SK-N-SH (cell line): ENCODE measurements around the gene POLE3. TPM values are rescaled to one million over a fixed set of nuclear protein-coding genes. Genes with fewer than 3 reads are reported as not detected.

Experiments used
- CTCF ChIA-PET: fragments of 300-600, 350-600 bp; formaldehyde crosslinking; extraction: SDS; loops from one replicate; lab custom pipeline; 2021; lab: Yijun Ruan, JAX
- POLR2A ChIA-PET: fragments of 350-600 bp; sonication (Branson Sonifier 250); formaldehyde crosslinking; extraction: SDS; loops from one replicate; lab custom pipeline; 2020; ENCODE audit warnings: antibody characterized with exemption, inconsistent platforms; lab: Yijun Ruan, JAX
- DNase-seq: peaks from one replicate; pipeline ENCODE4 v3.0.0; 2012
- H2AFZ ChIP-seq: fragments of 200-600 bp; sonication (generic); 2 replicates; pipeline ENCODE4 v1.8.1; 2016; ENCODE audit warnings: antibody characterized with exemption, mild to moderate bottlenecking, low read depth
- H3F3A ChIP-seq: fragments of 200-600 bp; sonication (generic); replicated peaks from 2 replicates; pipeline ENCODE3; 2016; ENCODE audit warnings: antibody characterized with exemption, mild to moderate bottlenecking; ENCODE audit not compliant: insufficient read depth
- H3K27ac ChIP-seq, 2 experiments: fragments of 200-500 bp in 1 of 2; fragments of 200-600 bp in 1 of 2; sonication (Bioruptor generic) in 1 of 2; sonication (generic), shearing (Covaris generic) in 1 of 2; 2 replicates each; pipeline versions ENCODE4 v1.5.1 to v1.6.1; 2014 to 2016; ENCODE audit warnings: low read depth in 2 of 2, inconsistent platforms in 1 of 2, low read length in 1 of 2, mild to moderate bottlenecking in 1 of 2, mixed read lengths in 1 of 2
- H3K27me3 ChIP-seq: fragments of 200-600 bp; sonication (generic), shearing (Covaris generic); 2 replicates; pipeline ENCODE4 v1.6.1; 2016; ENCODE audit warnings: mixed run types; ENCODE audit not compliant: insufficient read depth
- H3K36me3 ChIP-seq, 2 experiments: fragments of 200-500 bp in 1 of 2; fragments of 200-600 bp in 1 of 2; sonication (Bioruptor generic) in 1 of 2; sonication (generic) in 1 of 2; replicated peaks in 1 of 2; 2 replicates each; pipeline versions ENCODE3 to v1.5.1; 2014 to 2016; ENCODE audit warnings: low read length in 1 of 2, mild to moderate bottlenecking in 1 of 2; ENCODE audit not compliant: insufficient read depth in 2 of 2, control insufficient read depth in 1 of 2
- H3K4me1 ChIP-seq, 2 experiments: fragments of 200-500 bp in 1 of 2; fragments of 200-600 bp in 1 of 2; sonication (Bioruptor generic) in 1 of 2; sonication (generic), shearing (Covaris generic) in 1 of 2; 2 replicates each; pipeline versions ENCODE4 v1.5.1 to v1.6.1; 2014 to 2016; ENCODE audit warnings: low read depth in 1 of 2, low read length in 1 of 2, mixed run types in 1 of 2; ENCODE audit not compliant: insufficient read depth in 2 of 2, control insufficient read depth in 1 of 2
- H3K4me2 ChIP-seq: fragments of 200-600 bp; sonication (generic), shearing (Covaris generic); 2 replicates; pipeline ENCODE4 v1.6.1; 2017; ENCODE audit warnings: mixed run types
- H3K4me3 ChIP-seq, 2 experiments: fragments of 200-500 bp in 1 of 2; fragments of 200-600 bp in 1 of 2; sonication (Bioruptor generic) in 1 of 2; sonication (generic), shearing (Covaris generic) in 1 of 2; 2 replicates each; pipeline versions ENCODE4 v1.5.1 to v1.8.1; 2014 to 2016; ENCODE audit warnings: low read depth in 2 of 2, inconsistent platforms in 1 of 2, low read length in 1 of 2, mild to moderate bottlenecking in 1 of 2, mixed read lengths in 1 of 2, moderate library complexity in 1 of 2
- H3K79me2 ChIP-seq: fragments of 200-600 bp; sonication (generic); 2 replicates; pipeline ENCODE4 v1.8.1; 2017; ENCODE audit warnings: mild to moderate bottlenecking; ENCODE audit not compliant: insufficient read depth
- H3K9ac ChIP-seq: fragments of 200-600 bp; sonication (generic); 2 replicates; pipeline ENCODE4 v1.6.1; 2017; ENCODE audit warnings: mixed run types
- H3K9me2 ChIP-seq: fragments of 200-600 bp; sonication (generic); 2 replicates; pipeline ENCODE4 v1.6.1; 2017; ENCODE audit warnings: mixed run types
- H3K9me3 ChIP-seq: fragments of 200-600 bp; sonication (generic); 2 replicates; pipeline ENCODE4 v1.6.1; 2017; ENCODE audit warnings: mixed run types, mild to moderate bottlenecking, moderate library complexity
- H4K20me1 ChIP-seq: fragments of 200-600 bp; sonication (generic); 2 replicates; pipeline ENCODE4 v1.6.1; 2017; ENCODE audit warnings: mild to moderate bottlenecking, mixed run types; ENCODE audit not compliant: insufficient read depth
- CTCF ChIP-seq: fragments of 200-600 bp; sonication (generic); IDR thresholded peaks from 2 replicates; pipeline ENCODE4 v1.6.1; 2017; ENCODE audit warnings: antibody characterized with exemption, mild to moderate bottlenecking, moderate library complexity
- ELF1 ChIP-seq: IDR thresholded peaks from 2 replicates; pipeline ENCODE4 v1.4.0; 2012
- EP300 ChIP-seq, 2 experiments: IDR thresholded peaks; 2 replicates each; pipeline versions ENCODE4 v1.4.0 to v1.6.1; 2012; ENCODE audit warnings: borderline replicate concordance in 1 of 2, low read depth in 1 of 2, low read length in 1 of 2
- EZH2phosphoT487 ChIP-seq: fragments of 200-600 bp; sonication (generic); IDR thresholded peaks from 2 replicates; pipeline ENCODE4 v1.6.1; 2017; ENCODE audit warnings: low read depth, mixed run types, mild to moderate bottlenecking, antibody characterized with exemption, moderate library complexity, borderline replicate concordance
- FOSL2 ChIP-seq: IDR thresholded peaks from 2 replicates; pipeline ENCODE4 v1.4.0; 2012; ENCODE audit warnings: low read depth, mild to moderate bottlenecking, moderate library complexity, borderline replicate concordance
- MXI1 ChIP-seq: IDR thresholded peaks from 2 replicates; pipeline ENCODE4 v1.6.1; 2012; ENCODE audit warnings: mild to moderate bottlenecking, low read depth, low read length, improper control_type of control experiment
- NFIC ChIP-seq: IDR thresholded peaks from 2 replicates; pipeline ENCODE4 v1.4.0; 2012; ENCODE audit warnings: borderline replicate concordance
- NRF1 ChIP-seq: IDR thresholded peaks from 2 replicates; pipeline ENCODE4 v1.6.1; 2012; ENCODE audit warnings: low read depth, mild to moderate bottlenecking, low read length
- RAD21 ChIP-seq: IDR thresholded peaks from 2 replicates; pipeline ENCODE4 v1.6.1; 2012; ENCODE audit warnings: mild to moderate bottlenecking, low read length
- RFX5 ChIP-seq: IDR thresholded peaks from 2 replicates; pipeline ENCODE4 v1.6.1; 2012; ENCODE audit warnings: mild to moderate bottlenecking, improper control_type of control experiment, low read length
- SMC3 ChIP-seq: IDR thresholded peaks from 2 replicates; pipeline ENCODE4 v1.6.1; 2012; ENCODE audit warnings: low read depth, low read length, improper control_type of control experiment
- TAF1 ChIP-seq: IDR thresholded peaks from 2 replicates; pipeline ENCODE4 v1.6.1; 2012; ENCODE audit warnings: low read depth, mild to moderate bottlenecking, low read length, moderate library complexity, borderline replicate concordance
- USF2 ChIP-seq: fragments of 150-350 bp; IDR thresholded peaks from 2 replicates; pipeline ENCODE4 v1.6.1; 2017; ENCODE audit warnings: antibody characterized with exemption, low read length, low read depth, borderline replicate concordance
- ZBTB33 ChIP-seq: IDR thresholded peaks from 2 replicates; pipeline ENCODE4 v1.4.0; 2012; ENCODE audit warnings: low read depth, borderline replicate concordance
- WGBS: methylation state at CpG from one replicate; pipeline ENCODE4 v1.1.6; 2017; ENCODE audit warnings: low lambda C conversion rate; 5-methylcytosine and 5-hydroxymethylcytosine counted together
- polyA plus RNA-seq, 3 experiments: library from polyadenylated mRNA; depleted of rRNA; stranded (reverse); fragments of >200 nt; gene quantifications; 2 replicates each; pipeline ENCODE4 v1.2.3, GENCODE V29; 2012

The POLE3 gene
- polyA plus RNA-seq, 1 of the 3 experiments (the other 2 are of a cell fraction): 40.1 TPM

GRCh38 chr9:113372059-113372458, 38.4 kb downstream of the POLE3 start (continued):
- TF ChIP-seq FOSL2: no peak
- no peak for TF ChIP-seq MXI1

- H2AFZ ChIP-seq: no peak overlapping the region
- 84% methylated on average over 7 of the region's 8 CpGs for WGBS
- no peaks in the 10 kb centered on the region for H3F3A ChIP-seq
- no peaks in the 10 kb centered on the region for H3K27me3 ChIP-seq
- H3K9me3 ChIP-seq: no peaks in the 10 kb centered on the region
- H3K79me2 ChIP-seq: no peaks in the 10 kb centered on the region
- TF ChIP-seq ZBTB33 (no peak), NFIC (no peak), USF2 (no peak), TAF1 (no peak), EP300 (IDR thresholded peaks at IDR 0.05; ENCODE audit: borderline replicate concordance in 1 of 2, low read depth in 1 of 2, low read length in 1 of 2) (no peak), ELF1 (no peak), EZH2phosphoT487 (no peak), NRF1 (no peak), RAD21 (no peak), RFX5 (no peak), FOSL2 (no peak), SMC3 (no peak), CTCF (no peak)
- TF ChIP-seq, all 33 proteins: peak for 0
- peaks cover 0 to 14% of the 10 kb centered on the region in 2 experiments for H3K36me3 ChIP-seq
- H4K20me1 ChIP-seq: no peaks in the 10 kb centered on the region
- DNase-seq: no peak
- no peak overlapping the region for H3K9ac ChIP-seq
- H3K4me3 ChIP-seq: no peak overlapping the region
- H3K4me1 ChIP-seq: peaks cover 0 to 2% of the 10 kb centered on the region in 2 experiments; a peak in 1 of 4 replicates
- no peaks in the 10 kb centered on the region for H3K9me2 ChIP-seq
- CTCF ChIA-PET: interaction anchor here (0.9 kb wide), 1 partner anchor 30 kb away, joined by 5 read pairs; the partner anchor contains the start of gene ALAD
- no peak overlapping the region for H3K4me2 ChIP-seq
- H3K27ac ChIP-seq: no peak overlapping the region
- POLR2A ChIA-PET: no interaction called here
These were observed 39.6 kb downstream of the POLE3 start for GRCh38 chr9:113370806-113371325.
